T47D (cell line): Measurements from ENCODE around the gene CCDC124.
"Not testable (repeated sequence)": the region's sequence is repeated elsewhere in the genome, so short reads cannot be mapped to it uniquely, and the experiment has no call there.

ENCODE experiments used
- DNase-seq, 2 experiments: peaks; one replicate each; pipeline versions ENCODE4 v3.0.0 to v3.0.0-alpha.2; 2011 to 2012; ENCODE audit warnings: low read depth in 1 of 2, low spot score in 1 of 2
- JUND ChIP-seq: IDR thresholded peaks from 2 replicates; pipeline ENCODE4 v1.6.1; 2012; ENCODE audit warnings: low read depth
- in situ Hi-C: cut with HindIII; loops from 2 replicates; pipeline ENCODE4 v1.10.0; 2016; ENCODE audit warnings: low sequenced_read_pairs, low pct_unique_long_range_greater_than_20kb

The CCDC124 gene, protein sequence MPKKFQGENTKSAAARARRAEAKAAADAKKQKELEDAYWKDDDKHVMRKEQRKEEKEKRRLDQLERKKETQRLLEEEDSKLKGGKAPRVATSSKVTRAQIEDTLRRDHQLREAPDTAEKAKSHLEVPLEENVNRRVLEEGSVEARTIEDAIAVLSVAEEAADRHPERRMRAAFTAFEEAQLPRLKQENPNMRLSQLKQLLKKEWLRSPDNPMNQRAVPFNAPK

DNA sequence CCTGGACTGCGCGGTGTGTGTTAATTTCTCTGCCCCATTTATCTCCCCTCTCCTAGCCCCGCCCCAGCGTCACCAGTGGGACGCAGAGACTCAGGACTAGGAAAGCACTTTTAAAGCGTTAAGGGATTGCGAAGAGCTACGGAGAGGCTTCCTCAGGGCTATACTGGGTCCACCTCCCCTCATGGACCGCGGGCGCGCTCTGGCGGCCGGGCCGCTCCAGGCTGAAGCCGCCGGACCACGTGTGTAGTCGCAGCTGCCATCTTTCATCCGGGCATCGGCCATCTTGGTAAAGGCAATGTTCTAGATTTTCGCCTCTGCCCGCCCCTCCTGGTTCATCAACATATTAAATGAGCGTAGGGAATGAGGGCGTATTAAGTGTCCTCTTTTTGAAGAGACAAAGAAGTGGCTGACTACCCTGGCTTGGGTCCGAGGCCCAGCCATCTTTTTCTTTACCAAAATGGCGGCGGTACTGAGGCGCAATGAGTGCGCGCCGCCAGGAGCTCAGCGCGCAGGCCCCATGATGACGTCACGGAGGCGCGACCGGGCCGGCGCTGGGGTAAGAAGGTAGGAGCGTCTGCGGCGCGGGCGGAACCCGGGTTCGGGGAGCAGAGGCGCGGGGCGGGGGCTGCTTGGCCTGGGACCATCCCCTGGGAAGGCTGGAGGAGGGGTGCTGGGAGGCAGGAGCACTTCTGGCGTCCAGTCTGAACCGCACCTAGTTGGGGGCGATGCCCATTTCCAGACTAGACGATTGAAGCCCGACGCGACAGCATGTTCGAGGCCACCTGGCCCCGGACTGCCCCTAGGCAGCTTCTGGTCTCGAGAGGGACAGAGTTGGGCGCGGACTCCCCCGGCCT, at the start of gene CCDC124:
Gene CCDC124 (plus strand): TSS at position 531 of the 854 bp plus-strand sequence. CDS start 3,406 bp downstream, outside the sequence.
- no peak for TF ChIP-seq JUND
- DNase-seq = peak; percentile 81 to 93
- in situ Hi-C loops = no loop called here

DNA sequence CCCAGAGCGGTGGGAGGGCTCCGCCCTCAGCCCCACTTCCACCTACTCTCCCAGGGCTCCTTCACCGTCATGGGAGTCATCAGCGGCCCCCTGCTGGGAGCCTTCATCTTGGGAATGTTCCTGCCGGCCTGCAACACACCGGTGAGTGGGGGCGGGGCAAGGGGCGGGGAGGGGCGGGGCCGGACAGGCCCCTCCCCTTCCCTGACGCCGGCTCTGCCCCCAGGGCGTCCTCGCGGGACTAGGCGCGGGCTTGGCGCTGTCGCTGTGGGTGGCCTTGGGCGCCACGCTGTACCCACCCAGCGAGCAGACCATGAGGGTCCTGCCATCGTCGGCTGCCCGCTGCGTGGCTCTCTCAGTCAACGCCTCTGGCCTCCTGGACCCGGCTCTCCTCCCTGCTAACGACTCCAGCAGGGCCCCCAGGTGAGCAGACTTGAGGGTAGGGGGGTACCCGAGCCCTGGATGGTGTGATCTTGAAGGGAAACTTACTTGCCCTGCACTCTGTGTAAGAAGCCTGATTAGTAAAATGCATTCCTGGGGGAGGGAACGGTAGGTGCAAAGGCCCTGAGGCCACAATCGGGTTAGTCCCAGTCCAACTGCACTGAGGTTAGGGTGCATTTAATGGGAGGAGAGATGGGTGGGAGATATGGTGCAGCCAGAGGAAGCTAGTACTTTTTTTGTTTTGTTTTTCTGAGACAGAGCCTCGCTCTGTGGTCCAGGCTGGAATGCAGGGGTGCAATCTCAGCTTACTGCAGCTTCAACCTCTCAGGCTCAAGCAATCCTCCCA, 49.0 kb upstream of the CCDC124 start:
- TF ChIP-seq JUND = no peak
- in situ Hi-C loops = no loop called here
- DNase-seq = peak; percentile 35 to 72

DNA sequence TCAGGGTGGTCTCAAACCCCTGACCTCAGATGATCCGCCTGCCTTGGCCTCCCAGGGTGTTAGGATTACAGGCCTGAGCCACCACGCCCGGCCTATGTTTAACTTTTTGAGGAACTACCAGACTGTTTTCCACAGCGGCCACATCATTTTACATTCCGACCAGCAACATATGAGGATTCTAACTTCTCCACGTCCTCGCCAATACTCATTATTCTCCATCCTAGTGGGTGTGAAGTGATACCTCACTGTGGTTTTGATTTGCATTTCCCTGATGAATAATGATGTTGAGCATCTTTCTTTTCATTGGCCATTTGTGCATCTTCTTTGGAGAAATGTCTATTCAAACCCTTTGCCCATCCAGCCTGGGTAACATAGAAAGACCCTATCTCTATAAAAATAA, 46.3 kb upstream of the CCDC124 start:
- in situ Hi-C loops = no loop called here
- DNase-seq = no peak
- TF ChIP-seq JUND = no peak

- in situ Hi-C loops = not testable (repeated sequence)
Observed at GRCh38 chr19:17887221-17887620, 45.6 kb upstream of the CCDC124 start.

GRCh38 chr19:17888260-17888659, 44.6 kb upstream of the CCDC124 start:
- no peak for DNase-seq
- no peak for TF ChIP-seq JUND
- in situ Hi-C loops = no loop called here

More at GRCh38 chr19:17887221-17887620, 45.6 kb upstream of the CCDC124 start:
- DNase-seq = not testable (repeated sequence)

DNA sequence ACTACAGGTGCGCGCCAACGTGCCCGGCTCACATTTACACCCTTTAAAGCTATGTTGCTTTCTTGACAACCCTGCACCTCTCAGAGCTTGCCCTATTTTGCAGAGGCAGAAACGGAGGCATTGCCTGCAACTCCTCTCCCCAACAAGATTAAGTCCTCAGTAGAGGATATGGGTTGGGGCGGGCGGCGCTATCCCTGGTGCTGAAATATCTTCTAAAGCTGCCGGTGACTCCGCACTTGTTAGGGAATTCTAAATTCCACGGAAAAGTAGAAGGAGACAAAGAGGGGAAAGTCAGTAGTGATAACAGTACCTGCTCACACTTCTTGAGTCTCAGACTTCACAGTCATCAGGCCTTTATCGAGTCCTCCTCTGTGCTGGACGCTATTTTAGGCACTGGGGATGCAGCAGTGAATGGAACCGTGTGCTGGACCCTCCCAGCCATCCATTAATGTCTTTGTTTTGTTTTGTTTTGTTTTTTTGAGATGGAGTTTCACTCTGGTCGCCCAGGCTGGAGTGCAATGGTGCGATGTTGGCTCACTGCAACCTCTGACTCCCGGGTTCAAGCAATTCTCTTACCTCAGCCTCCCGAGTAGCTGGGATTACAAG, 43.1 kb upstream of the CCDC124 start:
- DNase-seq = peak; percentile 67 to 71
- in situ Hi-C loops = no loop called here
- no peak for TF ChIP-seq JUND

GRCh38 chr19:17893766-17894165, 39.0 kb upstream of the CCDC124 start:
- DNase-seq = no peak
- no peak for TF ChIP-seq JUND
- in situ Hi-C loops = no loop called here

DNA sequence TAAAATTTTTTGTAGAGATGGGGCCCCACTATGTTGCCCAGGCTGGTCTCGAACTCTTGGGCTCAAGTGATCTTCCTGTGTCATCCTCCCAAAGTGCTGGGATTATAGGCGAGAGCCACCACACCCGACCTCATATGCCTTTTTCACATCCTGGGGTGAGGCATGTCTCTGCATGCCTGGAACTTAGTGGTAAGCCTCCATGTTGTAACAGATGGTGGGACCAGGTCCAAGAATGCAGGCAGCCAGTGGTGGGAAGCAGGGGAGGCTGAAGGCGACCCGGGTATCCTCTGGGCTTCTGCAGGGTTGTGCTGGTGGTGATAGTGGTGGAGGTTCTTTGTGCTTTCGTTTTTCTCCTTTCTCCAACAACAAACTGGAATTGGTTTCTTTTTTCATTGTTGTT, 30.1 kb upstream of the CCDC124 start:
- no peak for TF ChIP-seq JUND
- in situ Hi-C loops = no loop called here
- DNase-seq = peak in 1 of 2 experiments; percentile 26

- TF ChIP-seq JUND = no peak
- in situ Hi-C loops = no loop called here
- no peak for DNase-seq
Observed at GRCh38 chr19:17908244-17908643, 24.6 kb upstream of the CCDC124 start.

- in situ Hi-C loops = no loop called here
- no peak for DNase-seq
- no peak for TF ChIP-seq JUND
Observed at GRCh38 chr19:17909003-17909732, 23.6 kb upstream of the CCDC124 start.

DNA sequence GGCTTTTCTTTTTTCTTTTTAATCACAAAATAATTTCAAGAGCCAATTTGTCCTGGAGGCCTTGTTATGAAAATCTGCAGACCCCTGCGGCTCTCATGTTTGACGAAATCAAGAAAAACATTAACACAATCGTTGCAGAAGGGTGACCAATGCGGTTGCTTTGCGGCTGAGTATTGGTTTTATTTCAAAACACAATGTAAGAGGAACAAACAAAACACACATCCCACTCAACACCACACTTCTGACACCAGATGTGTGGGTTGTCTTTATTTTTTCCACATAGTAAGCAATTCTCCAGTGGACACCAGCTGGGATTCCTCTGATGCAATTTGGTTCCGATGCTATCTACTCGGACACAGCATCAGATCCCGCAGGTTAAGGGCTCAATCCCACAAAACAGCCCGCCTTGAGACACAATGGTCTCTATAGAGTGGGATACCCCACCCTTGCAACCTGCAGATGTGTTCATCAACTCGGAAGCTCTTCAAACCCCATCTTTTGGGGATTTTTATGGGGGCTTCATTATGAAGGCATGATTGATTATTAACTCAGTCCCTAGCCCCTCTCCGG, 21.9 kb upstream of the CCDC124 start:
- no peak for DNase-seq
- in situ Hi-C loops = no loop called here
- no peak for TF ChIP-seq JUND
